ENCODE measurements around the gene XCL2.

DNA sequence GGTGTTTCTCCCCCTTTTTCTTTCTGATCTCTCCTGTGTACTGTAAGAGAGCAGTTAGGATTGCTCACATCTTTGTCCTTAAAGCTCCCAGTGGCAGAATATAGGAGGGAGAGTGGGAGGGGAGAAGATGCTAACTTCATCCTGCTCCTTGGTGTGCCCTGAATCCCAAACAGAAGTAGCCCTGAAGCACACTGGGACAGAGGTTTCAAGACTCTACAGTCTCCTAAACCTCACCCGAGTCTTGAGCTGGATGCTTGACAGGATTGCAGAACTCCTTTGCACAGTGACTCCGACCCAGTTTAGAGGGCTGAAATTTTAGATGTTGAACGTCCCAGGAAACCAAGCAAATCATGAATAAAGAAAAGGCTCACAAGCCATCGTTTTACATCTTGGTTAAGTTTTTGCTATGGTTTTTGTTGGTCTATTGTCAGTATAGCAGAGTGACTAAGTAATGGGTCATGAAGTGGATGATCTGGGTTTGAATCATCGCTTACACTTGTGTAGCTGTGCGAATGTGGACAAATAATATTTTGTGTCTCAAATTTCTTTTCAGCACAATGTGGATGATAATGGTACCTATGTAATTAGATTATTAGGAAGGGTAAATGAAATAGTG, 37.5 kb downstream of the XCL2 start:
- TF ChIP-seq, protein P1, sequence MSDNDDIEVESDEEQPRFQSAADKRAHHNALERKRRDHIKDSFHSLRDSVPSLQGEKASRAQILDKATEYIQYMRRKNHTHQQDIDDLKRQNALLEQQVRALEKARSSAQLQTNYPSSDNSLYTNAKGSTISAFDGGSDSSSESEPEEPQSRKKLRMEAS (IDR thresholded peaks at IDR 0.05): no peak
- TF ChIP-seq, protein P2, sequence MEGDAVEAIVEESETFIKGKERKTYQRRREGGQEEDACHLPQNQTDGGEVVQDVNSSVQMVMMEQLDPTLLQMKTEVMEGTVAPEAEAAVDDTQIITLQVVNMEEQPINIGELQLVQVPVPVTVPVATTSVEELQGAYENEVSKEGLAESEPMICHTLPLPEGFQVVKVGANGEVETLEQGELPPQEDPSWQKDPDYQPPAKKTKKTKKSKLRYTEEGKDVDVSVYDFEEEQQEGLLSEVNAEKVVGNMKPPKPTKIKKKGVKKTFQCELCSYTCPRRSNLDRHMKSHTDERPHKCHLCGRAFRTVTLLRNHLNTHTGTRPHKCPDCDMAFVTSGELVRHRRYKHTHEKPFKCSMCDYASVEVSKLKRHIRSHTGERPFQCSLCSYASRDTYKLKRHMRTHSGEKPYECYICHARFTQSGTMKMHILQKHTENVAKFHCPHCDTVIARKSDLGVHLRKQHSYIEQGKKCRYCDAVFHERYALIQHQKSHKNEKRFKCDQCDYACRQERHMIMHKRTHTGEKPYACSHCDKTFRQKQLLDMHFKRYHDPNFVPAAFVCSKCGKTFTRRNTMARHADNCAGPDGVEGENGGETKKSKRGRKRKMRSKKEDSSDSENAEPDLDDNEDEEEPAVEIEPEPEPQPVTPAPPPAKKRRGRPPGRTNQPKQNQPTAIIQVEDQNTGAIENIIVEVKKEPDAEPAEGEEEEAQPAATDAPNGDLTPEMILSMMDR (IDR thresholded peaks at IDR 0.05 in 2 of 3, conservative IDR thresholded peaks at IDR 0.05 in 1 of 3; ENCODE audit: borderline replicate concordance in 1 of 3, insufficient read depth in 1 of 3, low read depth in 2 of 3, low read length in 2 of 3): no peak
- TF ChIP-seq YY1 (IDR thresholded peaks at IDR 0.05; ENCODE audit: extremely low read depth, insufficient replicate concordance, low read depth, low read length): no peak
- TF ChIP-seq, protein P3, sequence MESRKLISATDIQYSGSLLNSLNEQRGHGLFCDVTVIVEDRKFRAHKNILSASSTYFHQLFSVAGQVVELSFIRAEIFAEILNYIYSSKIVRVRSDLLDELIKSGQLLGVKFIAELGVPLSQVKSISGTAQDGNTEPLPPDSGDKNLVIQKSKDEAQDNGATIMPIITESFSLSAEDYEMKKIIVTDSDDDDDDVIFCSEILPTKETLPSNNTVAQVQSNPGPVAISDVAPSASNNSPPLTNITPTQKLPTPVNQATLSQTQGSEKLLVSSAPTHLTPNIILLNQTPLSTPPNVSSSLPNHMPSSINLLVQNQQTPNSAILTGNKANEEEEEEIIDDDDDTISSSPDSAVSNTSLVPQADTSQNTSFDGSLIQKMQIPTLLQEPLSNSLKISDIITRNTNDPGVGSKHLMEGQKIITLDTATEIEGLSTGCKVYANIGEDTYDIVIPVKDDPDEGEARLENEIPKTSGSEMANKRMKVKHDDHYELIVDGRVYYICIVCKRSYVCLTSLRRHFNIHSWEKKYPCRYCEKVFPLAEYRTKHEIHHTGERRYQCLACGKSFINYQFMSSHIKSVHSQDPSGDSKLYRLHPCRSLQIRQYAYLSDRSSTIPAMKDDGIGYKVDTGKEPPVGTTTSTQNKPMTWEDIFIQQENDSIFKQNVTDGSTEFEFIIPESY (IDR thresholded peaks at IDR 0.05; ENCODE audit: extremely low read depth, insufficient replicate concordance, low read length): no peak
- no peak for TF ChIP-seq ELF1 (IDR thresholded peaks at IDR 0.05; ENCODE audit: borderline replicate concordance, low read depth)
- no peak for TF ChIP-seq CEBPB (IDR thresholded peaks at IDR 0.05; ENCODE audit: low read depth)
- TF ChIP-seq POLR2AphosphoS5 (IDR thresholded peaks at IDR 0.05; ENCODE audit: low read depth, low read length): no peak
- no peak for TF ChIP-seq RAD21 (IDR thresholded peaks at IDR 0.05; ENCODE audit: low read depth)
- TF ChIP-seq ZNF274 (IDR thresholded peaks at IDR 0.05; ENCODE audit: low read depth, low read length): no peak
- no peak for TF ChIP-seq ZFX (IDR thresholded peaks at IDR 0.05)
- TF ChIP-seq EZH2phosphoT487 (IDR thresholded peaks at IDR 0.05; ENCODE audit: borderline replicate concordance): no peak

Data from HCT116 (cell line).